Esophagus muscularis mucosa (tissue), 4 donors: ENCODE results near the gene FADS2. TPM values are rescaled to one million over a fixed set of nuclear protein-coding genes. Genes with fewer than 3 reads are reported as not detected.

Experiments used
- DNase-seq: peaks from one replicate; pipeline ENCODE4 v3.0.0-alpha.2; 2017; ENCODE audit errors: extremely low spot score
- H3K27ac ChIP-seq, 4 donors: fragments of 200-600 bp; sonication (generic); replicated peaks in 1 of 4; 1 replicate in 3 of 4; 2 replicates in 1 of 4; pipeline ENCODE4 v1.5.1; 2016 to 2019; ENCODE audit warnings: mild to moderate bottlenecking in 1 of 4
- H3K27me3 ChIP-seq, 4 donors: fragments of 200-600 bp; sonication (generic); one replicate each; pipeline versions ENCODE4 v1.5.1 to v1.6.0; 2016 to 2019
- H3K36me3 ChIP-seq, 4 donors: fragments of 200-600 bp; sonication (generic); one replicate each; pipeline ENCODE4 v1.5.1; 2016 to 2019
- H3K4me1 ChIP-seq, 4 donors: fragments of 200-600 bp; sonication (generic); one replicate each; pipeline ENCODE4 v1.5.1; 2016 to 2019
- H3K4me3 ChIP-seq, 4 donors: fragments of 200-600 bp; sonication (generic); 1 replicate in 2 of 4; 2 replicates in 2 of 4; pipeline ENCODE4 v1.5.1; 2016 to 2019; ENCODE audit warnings: mild to moderate bottlenecking in 4 of 4, moderate library complexity in 1 of 4
- H3K9me3 ChIP-seq, 4 donors: fragments of 200-600 bp; sonication (generic); 1 replicate in 3 of 4; 2 replicates in 1 of 4; pipeline ENCODE4 v1.5.1; 2016 to 2019
- EP300 ChIP-seq: sonication (generic); formaldehyde crosslinking; IDR thresholded peaks from one replicate; pipeline ENCODE4 v1.6.1; 2017; ENCODE audit warnings: antibody characterized with exemption
- POLR2A ChIP-seq: fragments of 450-650 bp; IDR thresholded peaks from one replicate; pipeline ENCODE4 v1.6.1; 2017; ENCODE audit warnings: antibody characterized with exemption, moderate library complexity, mild to moderate bottlenecking, low read depth
- POLR2AphosphoS5 ChIP-seq, 2 donors: sonication (generic); formaldehyde crosslinking; IDR thresholded peaks; one replicate each; pipeline ENCODE4 v1.6.1; 2017; ENCODE audit warnings: antibody characterized with exemption in 2 of 2
- WGBS: methylation state at CpG from one replicate; pipeline ENCODE4 v1.1.5; 2018; 5-methylcytosine and 5-hydroxymethylcytosine counted together
- intact Hi-C: fragments of 100-400 bp; cut with DNase I; formaldehyde crosslinking; loops from one replicate; pipeline ENCODE4 v1.15.1; 2023
- total RNA-seq, 4 donors: library from RNA; depleted of rRNA; stranded (reverse); fragments of >200 nt; gene quantifications; one replicate each; pipeline versions ENCODE4 v1.1.0 to v1.2.1, GENCODE V29; 2016
- TF ChIP-seq, protein P1 (sequence below), 3 experiments: fragments of 200-600 bp in 2 of 3; fragments of 450-650 bp in 1 of 3; sonication (generic) in 2 of 3; IDR thresholded peaks; one replicate each; pipeline ENCODE4 v1.5.1; 2017 to 2019; ENCODE audit warnings: antibody characterized with exemption in 3 of 3, mild to moderate bottlenecking in 2 of 3, moderate library complexity in 1 of 3

FADS2 gene
- total RNA-seq, 4 donors from 2014 or later = 15.9 to 32.8 (median 28.0) TPM

DNA sequence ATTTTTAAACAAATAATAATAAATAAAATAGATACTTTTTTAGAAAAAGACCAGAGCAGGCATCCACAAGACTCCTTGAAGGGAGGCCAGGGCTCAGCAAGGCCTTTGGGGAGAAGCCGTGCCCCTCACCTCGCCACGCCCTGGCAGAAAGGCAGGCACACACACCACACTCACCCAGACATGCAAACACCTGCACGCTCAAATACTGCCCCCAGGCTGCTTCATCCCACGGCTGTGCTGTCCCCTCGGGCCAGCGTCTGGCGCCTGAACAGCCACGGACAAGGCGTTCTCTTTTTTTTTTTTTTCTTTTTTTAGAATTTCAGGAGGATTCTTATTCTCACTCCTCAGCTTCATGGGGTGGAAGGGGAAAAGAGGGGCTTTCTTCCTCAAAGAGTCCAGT is 61.7 kb downstream of the FADS2 start:
- Histone ChIP-seq H3K4me3 (peak overlapping the region; percentile 84 to 93 (median 88)), H3K9me3 (no peaks in the 10 kb centered on the region), H3K4me1 (peaks cover 46 to 66% (median 54%) of the 10 kb centered on the region in 4 donors), H3K36me3 (no peaks in the 10 kb centered on the region), H3K27ac (peak overlapping the region; percentile 88 to 96 (median 94)), H3K27me3 (no peaks in the 10 kb centered on the region)
- 93% methylated on average over 10 of the region's 10 CpGs for WGBS
- no peak for DNase-seq
- TF ChIP-seq EP300 (no peak), POLR2A (no peak)
- intact Hi-C loops = loop anchor here (5.0 kb wide), 1 partner anchor 77 kb away; the partner anchor contains the start of gene FTH1

DNA sequence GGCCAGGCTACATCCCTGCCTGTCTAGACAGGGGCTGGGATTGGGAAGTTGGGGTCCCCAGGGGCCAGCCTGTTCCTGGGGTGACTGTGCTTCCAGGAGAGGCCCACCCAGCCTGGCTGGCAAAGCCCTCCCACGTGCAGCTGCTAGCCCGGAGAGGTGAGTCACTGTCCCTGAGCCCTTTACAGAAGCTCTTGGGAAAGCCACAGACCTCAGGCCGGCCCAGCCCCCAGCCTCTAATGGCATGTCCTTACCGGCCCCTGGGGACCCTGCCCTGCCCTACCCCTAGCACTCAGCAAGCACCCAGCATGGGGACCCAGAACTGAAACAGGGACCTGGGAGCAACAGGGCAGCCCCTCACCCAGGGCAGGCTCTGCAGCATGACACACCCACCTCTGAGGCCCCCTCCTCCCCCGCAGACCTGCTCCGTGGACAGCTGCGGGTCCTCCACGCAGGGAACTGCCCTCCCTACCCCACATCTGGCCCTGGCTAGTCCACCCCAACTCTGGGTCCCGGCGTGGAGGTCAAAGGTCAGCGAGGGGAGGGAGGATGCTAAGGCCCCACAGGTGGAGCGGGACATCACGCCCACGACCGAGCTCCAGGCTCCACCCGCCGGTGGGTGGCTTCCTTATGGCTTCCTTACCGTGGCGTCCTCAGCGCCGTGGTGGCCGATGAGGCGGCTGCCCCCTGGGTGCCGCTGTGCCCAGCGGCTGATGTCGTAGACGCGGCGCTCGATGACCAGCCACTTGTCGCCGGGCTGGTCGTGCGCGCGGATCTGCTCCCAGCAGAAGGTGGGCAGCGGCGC is 62.6 kb downstream of the FADS2 start:
- DNase-seq = no peak
- Histone ChIP-seq H3K36me3 (peaks cover 0 to 4% (median 0%) of the 10 kb centered on the region in 4 donors), H3K4me3 (peak overlapping the region; percentile 84 to 93 (median 88)), H3K9me3 (no peaks in the 10 kb centered on the region), H3K4me1 (peaks cover 39 to 60% (median 53%) of the 10 kb centered on the region in 4 donors), H3K27me3 (no peaks in the 10 kb centered on the region), H3K27ac (peak overlapping the region; percentile 88 to 96 (median 94))
- TF ChIP-seq, protein P1, sequence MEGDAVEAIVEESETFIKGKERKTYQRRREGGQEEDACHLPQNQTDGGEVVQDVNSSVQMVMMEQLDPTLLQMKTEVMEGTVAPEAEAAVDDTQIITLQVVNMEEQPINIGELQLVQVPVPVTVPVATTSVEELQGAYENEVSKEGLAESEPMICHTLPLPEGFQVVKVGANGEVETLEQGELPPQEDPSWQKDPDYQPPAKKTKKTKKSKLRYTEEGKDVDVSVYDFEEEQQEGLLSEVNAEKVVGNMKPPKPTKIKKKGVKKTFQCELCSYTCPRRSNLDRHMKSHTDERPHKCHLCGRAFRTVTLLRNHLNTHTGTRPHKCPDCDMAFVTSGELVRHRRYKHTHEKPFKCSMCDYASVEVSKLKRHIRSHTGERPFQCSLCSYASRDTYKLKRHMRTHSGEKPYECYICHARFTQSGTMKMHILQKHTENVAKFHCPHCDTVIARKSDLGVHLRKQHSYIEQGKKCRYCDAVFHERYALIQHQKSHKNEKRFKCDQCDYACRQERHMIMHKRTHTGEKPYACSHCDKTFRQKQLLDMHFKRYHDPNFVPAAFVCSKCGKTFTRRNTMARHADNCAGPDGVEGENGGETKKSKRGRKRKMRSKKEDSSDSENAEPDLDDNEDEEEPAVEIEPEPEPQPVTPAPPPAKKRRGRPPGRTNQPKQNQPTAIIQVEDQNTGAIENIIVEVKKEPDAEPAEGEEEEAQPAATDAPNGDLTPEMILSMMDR (IDR thresholded peaks at IDR 0.05) = no peak
- TF ChIP-seq POLR2AphosphoS5 (IDR thresholded peaks at IDR 0.05) = peak in 1 of 2 donors; percentile 25
- no CpG with 5 or more reads among the region's 38 CpGs for WGBS
- intact Hi-C loops = loop anchor here (5.0 kb wide), 1 partner anchor 77 kb away; the partner anchor contains the start of gene FTH1

DNA sequence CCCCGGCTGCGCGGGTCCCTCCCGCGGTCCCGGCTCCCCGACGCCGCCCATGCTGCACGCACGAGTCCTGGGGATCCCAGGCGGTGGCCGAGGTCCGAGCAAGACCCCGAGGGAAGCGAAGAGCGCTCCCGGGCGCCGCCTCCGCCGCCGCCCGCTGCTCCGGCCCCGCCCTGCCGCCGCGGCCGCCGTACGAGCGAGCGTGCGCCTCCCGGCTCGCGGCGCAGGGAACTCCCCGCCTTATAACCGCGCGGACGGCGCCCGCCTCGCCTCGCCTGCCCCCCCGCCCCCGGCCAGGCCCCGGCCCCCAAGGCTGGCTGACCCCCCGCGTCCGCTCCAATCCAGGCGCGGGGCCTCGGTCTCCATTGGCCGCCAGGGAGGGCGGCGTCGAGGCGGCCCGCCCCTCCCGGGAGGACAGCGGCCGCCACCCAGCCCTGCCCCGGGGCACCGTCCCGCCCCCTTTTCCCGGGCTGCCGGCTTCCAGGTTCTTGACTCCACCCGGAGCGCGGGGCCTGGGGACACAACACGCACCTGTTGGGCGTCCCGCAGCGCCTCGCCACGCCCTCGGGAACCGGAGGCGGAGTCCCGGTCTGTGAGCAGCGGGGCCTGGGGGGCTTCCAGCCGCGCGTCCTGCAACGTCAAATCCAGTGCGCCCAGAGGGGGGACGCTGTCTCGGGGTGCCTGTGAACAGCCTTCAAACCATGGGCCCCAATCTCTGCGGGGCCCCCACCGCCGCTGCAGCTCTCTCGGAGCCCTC is 63.4 kb downstream of the FADS2 start, which contains the start of gene FADS3:
TSS of gene FADS3 (minus strand) at position 215 of the 754 bp plus-strand sequence. CDS start at position 51, 164 bp downstream.
- H3K27ac ChIP-seq = peak within 1 kb of the TSS; percentile 88 to 96 (median 94)
- intact Hi-C loops = loop anchor here (5.0 kb wide), 1 partner anchor 76 kb away; the partner anchor contains the start of gene FTH1

DNA sequence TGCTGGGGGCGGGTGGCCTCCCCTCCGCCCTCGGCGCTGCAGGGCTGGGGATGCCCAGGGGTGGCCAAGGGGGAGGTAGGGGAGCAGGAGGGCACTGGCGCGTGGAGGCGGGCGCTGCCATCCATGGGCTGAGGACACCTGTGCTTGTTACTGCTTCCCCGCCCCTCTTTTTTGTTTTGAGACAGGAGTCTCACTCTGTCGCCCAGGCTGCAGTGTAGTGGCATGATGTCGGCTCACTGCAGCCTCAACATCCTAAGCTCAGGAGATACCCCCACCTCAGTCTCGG is 63.9 kb downstream of the FADS2 start:
- Histone ChIP-seq H3K36me3 (peaks cover 0 to 11% (median 0%) of the 10 kb centered on the region in 4 donors), H3K4me1 (peaks cover 35 to 49% (median 45%) of the 10 kb centered on the region in 4 donors), H3K4me3 (peak overlapping the region; percentile 84 to 93 (median 88)), H3K27ac (peak overlapping the region; percentile 88 to 96 (median 94)), H3K9me3 (no peaks in the 10 kb centered on the region), H3K27me3 (no peaks in the 10 kb centered on the region)
- WGBS = 50% methylated on average over 4 of the region's 12 CpGs
- intact Hi-C loops = loop anchor here (5.0 kb wide), 1 partner anchor 75 kb away; the partner anchor contains the start of gene FTH1
- no peak for TF ChIP-seq POLR2A
- no peak for TF ChIP-seq POLR2AphosphoS5 (IDR thresholded peaks at IDR 0.05)
- TF ChIP-seq EP300 = no peak
- TF ChIP-seq, protein P1 (IDR thresholded peaks at IDR 0.05) = no peak
- DNase-seq = no peak

More for the DNA sequence above, 63.4 kb downstream of the FADS2 start, which contains the start of gene FADS3:
- Histone ChIP-seq H3K9me3 (no peaks in the 10 kb centered on the region), H3K27me3 (no peaks in the 10 kb centered on the region), H3K4me3 (peak within 1 kb of the TSS; percentile 84 to 93 (median 88)), H3K4me1 (peaks cover 39 to 52% (median 49%) of the 10 kb centered on the region in 4 donors), H3K36me3 (peaks cover 0 to 6% (median 0%) of the 10 kb centered on the region in 4 donors)
- 0% methylated on average over 27 of the region's 96 CpGs for WGBS
- TF ChIP-seq, protein P1 (IDR thresholded peaks at IDR 0.05) = no peak
- TF ChIP-seq EP300 = no peak
- peak; percentile 28 for TF ChIP-seq POLR2A
- TF ChIP-seq POLR2AphosphoS5 (IDR thresholded peaks at IDR 0.05) = peak; percentile 57 to 75
- peak; percentile 95 for DNase-seq
